Pancreas (tissue), 10 donors: ENCODE measurements around the gene OASL. TPM values are rescaled to one million over a fixed set of nuclear protein-coding genes. Genes with fewer than 3 reads are reported as not detected.
A peak's percentile ranks its signal among the peaks of the same experiment; 100 is the strongest.

Source experiments
- ATAC-seq, 4 donors: fragments of 200-7000 bp; cut with Tn5 transposase; one replicate each; pipeline versions ENCODE4 v1.8.0 to v1.9.1; 2020; ENCODE audit warnings: mild to moderate bottlenecking in 4 of 4, moderate library complexity in 4 of 4
- DNase-seq, 6 donors: peaks; one replicate each; pipeline ENCODE4 v3.0.0-alpha.2; 2020
- FAIRE-seq: peaks from 2 replicates; lab custom pipeline; 2012; peaks lifted over from hg19 to GRCh38; lab: Jason Lieb, UNC
- H3K27ac ChIP-seq, 4 donors: fragments of 200-600 bp; sonication (generic); 1 replicate in 3 of 4; 2 replicates in 1 of 4; pipeline versions ENCODE4 v1.5.0 to v1.8.0; 2020
- H3K27me3 ChIP-seq, 4 donors: fragments of 200-600 bp; one replicate each; pipeline ENCODE4 v1.8.0; 2021
- H3K36me3 ChIP-seq, 3 donors: fragments of 200-600 bp; sonication (generic) in 1 of 3; one replicate each; pipeline versions ENCODE4 v1.5.0 to v1.8.0; 2020 to 2021
- H3K4me1 ChIP-seq, 3 donors: fragments of 200-600 bp; one replicate each; pipeline ENCODE4 v1.8.0; 2021
- H3K4me3 ChIP-seq, 4 donors: fragments of 200-600 bp; sonication (generic) in 2 of 4; one replicate each; pipeline versions ENCODE4 v1.5.0 to v1.8.0; 2020 to 2021
- H3K9me3 ChIP-seq, 4 donors: fragments of 200-600 bp; one replicate each; pipeline ENCODE4 v1.8.0; 2021
- CTCF ChIP-seq, 4 donors: fragments of 200-600 bp; sonication (generic) in 3 of 4; IDR thresholded peaks; one replicate each; pipeline versions ENCODE4 v1.5.0 to v1.8.0; 2021; ENCODE audit warnings: antibody characterized with exemption in 4 of 4
- WGBS, 2 donors: extraction: QIAGEN DNeasy Blood & Tissue Kit; methylation state at CpG; one replicate each; pipeline ENCODE4 v1.1.7; 2013; 5-methylcytosine and 5-hydroxymethylcytosine counted together
- intact Hi-C, 3 donors: fragments of 100-400 bp; cut with DNase I; formaldehyde crosslinking; loops; one replicate each; pipeline versions ENCODE4 v1.11.1 to v1.14.2; 2022
- polyA plus RNA-seq, 2 donors: library from polyadenylated mRNA; stranded (reverse); fragments of 200-250 nt; gene quantifications; one replicate each; pipeline ENCODE4 v1.2.3, GENCODE V29; 2013
- total RNA-seq, 6 donors: library from RNA; stranded (reverse); fragmentation: NEBNext Ultra II Directional in 4 of 6; extraction: Animal tissue kit (Norgen Biotek cat#: 25700) in 4 of 6; gene quantifications; one replicate each; pipeline versions ENCODE4 v1.2.1 to v1.2.4, GENCODE V29; 2021 to 2023
- donor health status: healthy with polysubstance abuse.
- donor health status: DM: no; HTN: no; CAD: no; lungs with moderate emphysema.
- donor health status: DM: no; HTN: no; CAD: no.
- donor health status: control.
- donor health status: control.
- donor health status: Bipolar disorder and iron deficiency.
- donor health status: DM: yes; HTN: yes; CAD: no.
- donor health status: DM: no; HTN: no; CAD: no.
- donor health status: DM: no; HTN: no; CAD: no.
- donor health status: DM: yes; HTN: yes; CAD: no.

Gene OASL
- total and polyA plus RNA-seq, 8 donors = 0.16 to 0.59 (median 0.31) TPM

- DNase-seq = peak in 3 of 6 donors; percentile 62 to 70 (median 63)
- peak; percentile 22 to 46 (median 40) for TF ChIP-seq CTCF (IDR thresholded peaks at IDR 0.05)
- WGBS, 2 donors = 30 to 33% methylated on average over 10 of the region's 10 CpGs
- peaks cover 0 to 5% (median 4%) of the 10 kb centered on the region in 3 donors for H3K36me3 ChIP-seq
- FAIRE-seq = no peak
- H3K9me3 ChIP-seq = no peaks in the 10 kb centered on the region
- H3K27ac ChIP-seq = no peak overlapping the region
- peak; percentile 91 to 99 (median 94) for ATAC-seq
- H3K4me3 ChIP-seq = no peak overlapping the region
- no peaks in the 10 kb centered on the region for H3K27me3 ChIP-seq
- no peaks in the 10 kb centered on the region for H3K4me1 ChIP-seq
- intact Hi-C loops = loop anchor here in 2 of 3 donors (5.0 to 10.0 kb wide), 2 partner anchors 65 to 67 kb away; no protein-coding TSS in a partner anchor
Measured at GRCh38 chr12:121009741-121010140, 29.3 kb downstream of the OASL start.

- DNase-seq (no peak), FAIRE-seq (no peak), ATAC-seq (no peak)
- no peaks in the 10 kb centered on the region for H3K27me3 ChIP-seq
- WGBS, 2 donors = 94 to 95% methylated on average over 8 of the region's 8 CpGs
- H3K4me3 ChIP-seq = no peak overlapping the region
- no peak overlapping the region for H3K27ac ChIP-seq
- intact Hi-C loops = loop anchor here in 1 of 3 donors (10.0 kb wide), 1 partner anchor 64 kb away; no protein-coding TSS in a partner anchor
- TF ChIP-seq CTCF (IDR thresholded peaks at IDR 0.05) = no peak
- peaks cover 4 to 11% (median 5%) of the 10 kb centered on the region in 3 donors for H3K36me3 ChIP-seq
- no peaks in the 10 kb centered on the region for H3K9me3 ChIP-seq
- H3K4me1 ChIP-seq = no peaks in the 10 kb centered on the region
Measured at GRCh38 chr12:121008347-121009098, 30.5 kb downstream of the OASL start.

- no peaks in the 10 kb centered on the region for H3K27me3 ChIP-seq
- peaks cover 3 to 11% (median 8%) of the 10 kb centered on the region in 3 donors for H3K36me3 ChIP-seq
- no peak for FAIRE-seq
- H3K27ac ChIP-seq = no peak overlapping the region
- H3K4me1 ChIP-seq = no peaks in the 10 kb centered on the region
- WGBS, 2 donors = 60 to 66% methylated on average over 9 of the region's 9 CpGs
- intact Hi-C loops = loop anchor here in 1 of 3 donors (10.0 kb wide), 1 partner anchor 61 kb away; no protein-coding TSS in a partner anchor
- H3K4me3 ChIP-seq = no peak overlapping the region
- peak; percentile 13 to 34 (median 24) for TF ChIP-seq CTCF (IDR thresholded peaks at IDR 0.05)
- no peaks in the 10 kb centered on the region for H3K9me3 ChIP-seq
- ATAC-seq = peak in 3 of 4 donors; percentile 57 to 64 (median 59)
- DNase-seq = no peak
Measured at GRCh38 chr12:121005346-121005815, 33.7 kb downstream of the OASL start.

- ATAC-seq (no peak), FAIRE-seq (no peak), DNase-seq (no peak)
- H3K27me3 ChIP-seq = no peaks in the 10 kb centered on the region
- no peaks in the 10 kb centered on the region for H3K9me3 ChIP-seq
- H3K36me3 ChIP-seq = peaks cover 0 to 11% (median 3%) of the 10 kb centered on the region in 3 donors
- H3K4me1 ChIP-seq = peaks cover 0 to 7% (median 0%) of the 10 kb centered on the region in 3 donors
- H3K27ac ChIP-seq = no peak overlapping the region
- H3K4me3 ChIP-seq = no peak overlapping the region
- 88 to 92% methylated on average over 16 of the region's 16 CpGs for WGBS, 2 donors
- TF ChIP-seq CTCF (IDR thresholded peaks at IDR 0.05) = no peak
- intact Hi-C loops = loop anchor here in 1 of 3 donors (10.0 kb wide), 1 partner anchor 60 kb away; no protein-coding TSS in a partner anchor
Measured at GRCh38 chr12:121004253-121004815, 34.7 kb downstream of the OASL start.
